ENCODE results near the gene SATL1. TPM values are rescaled to one million over a fixed set of nuclear protein-coding genes. Genes with fewer than 3 reads are reported as not detected.

The SATL1 gene
- total RNA-seq, 1 experiment from 2014 or later = not detected

GRCh38 chrX:85109235-85109634 is 134.3 kb downstream of the SATL1 start:
- DNase-seq (ENCODE audit: low read depth, low spot score) (peak; percentile 35), ATAC-seq (peak; percentile 82)
- no peak overlapping the region; a peak in 1 of 4 replicates for H3K4me3 ChIP-seq (replicated peaks in 1 of 2; ENCODE audit: low read depth in 1 of 2, low read length in 2 of 2)
- no peak overlapping the region for H3K27ac ChIP-seq (ENCODE audit: low read depth, low read length)
- BruUV-seq (replicated peaks) = no TSS peak
- H3K4me1 ChIP-seq (ENCODE audit: control insufficient read depth in 1 of 2, insufficient read depth in 2 of 2, low read length in 2 of 2) = no peaks in the 10 kb centered on the region
- CTCF ChIA-PET = interaction anchor here (0.6 to 1.8 kb wide), 6 partner anchors 12 to 436 kb away, joined by 3 to 7 read pairs (median 4); no protein-coding TSS in a partner anchor
- intact Hi-C loops (cut with micrococcal nuclease) = no loop called here
- H3K9me2 ChIP-seq (ENCODE audit: insufficient read depth) = no peaks in the 10 kb centered on the region
- POLR2A ChIA-PET = no interaction called here
- H3K36me3 ChIP-seq (ENCODE audit: control insufficient read depth in 1 of 2, insufficient read depth in 2 of 2, low read length in 2 of 2) = no peaks in the 10 kb centered on the region
- H2AFZ ChIP-seq (ENCODE audit: low read depth, low read length, poor library complexity, severe bottlenecking) = no peak overlapping the region
- H3K9me3 ChIP-seq (ENCODE audit: control insufficient read depth in 1 of 2, insufficient read depth in 1 of 2, low read depth in 1 of 2, low read length in 2 of 2) = no peaks in the 10 kb centered on the region
- no peaks in the 10 kb centered on the region for H4K20me1 ChIP-seq (ENCODE audit: insufficient read depth)
- H3K4me2 ChIP-seq (ENCODE audit: low read length) = peak overlapping the region; percentile 47
- H3K27me3 ChIP-seq (ENCODE audit: insufficient read depth, low read length) = no peaks in the 10 kb centered on the region
- no peak overlapping the region for H3K9ac ChIP-seq (ENCODE audit: low read length)
- RAD21 ChIA-PET (ENCODE audit: low non-redundant PET in 1 of 2, low total read pairs in 2 of 2, uncharacterized antibody in 2 of 2, unreplicated experiment in 2 of 2) = no interaction called here
- no peaks in the 10 kb centered on the region for H3K79me2 ChIP-seq (ENCODE audit: insufficient read depth, low read length)
- TF ChIP-seq YY1 (IDR thresholded peaks at IDR 0.05; ENCODE audit: extremely low read depth, insufficient replicate concordance, low read depth, low read length) (peak; percentile 65), CTCF (IDR thresholded peaks at IDR 0.05 in 2 of 3, conservative IDR thresholded peaks at IDR 0.05 in 1 of 3; ENCODE audit: borderline replicate concordance in 1 of 3, insufficient read depth in 1 of 3, low read depth in 2 of 3, low read length in 2 of 3) (peak; percentile 10 to 67 (median 56); a peak in 4 of 6 replicates), EZH2 (IDR thresholded peaks at IDR 0.05) (no peak), ZNF274 (IDR thresholded peaks at IDR 0.05; ENCODE audit: low read depth, low read length) (no peak), ZBTB33 (IDR thresholded peaks at IDR 0.05; ENCODE audit: extremely low read depth, insufficient replicate concordance, low read length) (no peak)

Measured in HCT116 (cell line).